Anterior cingulate cortex (tissue), 58 donors: ENCODE data around the gene CDYL2.

ENCODE experiments used
- DNase-seq, 58 donors: peaks; one replicate each; lab custom pipeline; 2025; lab: John Stamatoyannopoulos, UW

Gene CDYL2

GRCh38 chr16:80711406-80711805 is 93.0 kb downstream of the CDYL2 start:
- no peak for DNase-seq

DNA sequence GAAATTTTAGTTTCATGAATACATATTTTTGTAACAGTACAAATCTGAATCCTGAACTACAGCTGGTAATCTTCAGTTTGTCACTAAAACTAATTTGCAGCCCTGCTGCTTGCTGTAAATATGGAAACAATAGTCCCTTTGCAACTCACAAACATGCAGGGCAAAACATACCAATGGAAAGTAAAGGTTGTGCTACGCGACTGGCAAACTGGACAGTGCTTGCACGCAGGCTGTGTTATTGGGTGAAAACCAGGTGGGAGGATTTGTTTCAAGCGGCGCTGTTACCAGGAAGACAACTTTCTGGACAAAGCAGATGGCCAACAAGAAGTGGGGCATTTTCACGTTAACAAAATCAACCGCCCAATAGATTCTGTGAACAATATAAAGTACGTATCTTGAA is 93.5 kb downstream of the CDYL2 start:
- DNase-seq: peak in 2 of 58 donors; percentile 4 to 8

DNA sequence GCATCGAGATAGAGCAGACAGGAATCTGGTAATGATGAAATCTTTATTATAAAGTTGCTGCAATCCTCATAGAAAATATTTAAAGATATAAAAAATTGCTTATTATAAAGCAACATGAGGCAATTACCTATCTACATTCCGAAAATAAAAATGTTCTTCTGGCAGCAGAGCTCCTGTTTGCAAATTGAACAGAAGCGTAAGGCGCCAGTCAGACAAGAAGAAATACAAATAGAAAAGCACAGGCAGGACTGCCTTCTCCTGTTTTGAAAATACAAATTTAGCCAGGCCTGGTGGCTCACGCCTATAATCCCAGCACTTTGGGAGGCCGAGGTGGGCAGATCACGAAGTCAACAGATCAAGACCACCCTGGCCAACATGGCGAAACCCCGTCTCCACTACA is 95.6 kb downstream of the CDYL2 start:
- DNase-seq: no peak

DNA sequence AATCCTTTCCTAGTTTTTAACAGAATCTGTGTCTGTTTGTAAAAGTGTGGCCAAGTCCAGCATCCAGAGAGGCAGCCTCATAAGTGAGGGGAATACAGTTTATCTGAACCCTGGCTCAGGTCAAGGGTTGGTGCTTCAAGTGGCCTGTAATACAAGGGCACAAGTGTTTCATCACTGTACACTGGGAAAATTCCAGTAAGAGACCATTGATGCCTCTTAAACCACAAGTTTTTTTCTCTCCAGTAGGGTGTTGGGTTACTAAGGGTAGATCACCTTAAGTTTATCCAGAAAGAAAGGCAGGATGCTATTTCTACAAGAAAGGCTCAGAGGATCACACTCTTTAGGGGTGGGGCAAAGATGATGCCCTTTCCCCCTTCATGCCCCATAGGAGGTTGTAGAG is 96.7 kb downstream of the CDYL2 start:
- DNase-seq: no peak

DNA sequence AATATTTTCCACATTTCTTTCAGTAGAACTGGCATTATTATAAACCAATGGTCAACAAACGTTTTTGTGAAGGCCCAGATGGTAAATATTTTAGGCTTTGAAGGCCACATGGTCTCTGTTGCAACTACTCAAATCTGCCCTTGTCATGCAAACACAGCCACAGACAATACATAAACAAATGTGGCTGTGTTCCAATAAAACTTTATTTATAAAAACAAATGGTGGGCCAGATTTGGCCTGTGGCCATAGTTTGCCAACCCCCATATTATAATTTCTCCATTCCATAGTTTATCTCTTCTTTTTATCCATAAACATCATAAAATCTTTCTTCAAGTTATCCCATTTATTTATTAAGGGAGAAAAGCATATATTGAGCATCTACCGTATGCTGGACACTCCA is 98.8 kb downstream of the CDYL2 start:
- no peak for DNase-seq

GRCh38 chr16:80704751-80705505 is 99.5 kb downstream of the CDYL2 start:
- no peak for DNase-seq

GRCh38 chr16:80703131-80704071 is 101.0 kb downstream of the CDYL2 start:
- no peak for DNase-seq

GRCh38 chr16:80702696-80703095 is 101.7 kb downstream of the CDYL2 start:
- no peak for DNase-seq

DNA sequence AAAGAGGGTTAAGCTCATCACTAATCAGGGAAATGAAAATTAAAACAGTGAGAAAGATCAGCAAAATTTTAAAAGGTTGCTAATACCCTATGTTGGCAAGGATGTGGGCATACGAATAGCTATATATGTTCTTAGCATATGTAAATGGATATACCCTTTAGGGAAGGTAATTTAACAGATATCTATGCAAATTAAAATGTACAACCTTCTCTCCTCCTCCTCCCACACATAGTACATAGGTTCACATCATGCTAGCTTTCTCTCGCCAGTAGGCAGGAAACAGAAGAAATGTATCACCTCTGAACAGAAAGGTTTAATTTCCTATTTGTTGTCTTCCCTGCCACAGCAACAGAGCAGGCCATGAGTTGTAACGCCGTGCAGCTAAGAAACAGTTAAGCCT is 103.8 kb downstream of the CDYL2 start:
- no peak for DNase-seq

DNA sequence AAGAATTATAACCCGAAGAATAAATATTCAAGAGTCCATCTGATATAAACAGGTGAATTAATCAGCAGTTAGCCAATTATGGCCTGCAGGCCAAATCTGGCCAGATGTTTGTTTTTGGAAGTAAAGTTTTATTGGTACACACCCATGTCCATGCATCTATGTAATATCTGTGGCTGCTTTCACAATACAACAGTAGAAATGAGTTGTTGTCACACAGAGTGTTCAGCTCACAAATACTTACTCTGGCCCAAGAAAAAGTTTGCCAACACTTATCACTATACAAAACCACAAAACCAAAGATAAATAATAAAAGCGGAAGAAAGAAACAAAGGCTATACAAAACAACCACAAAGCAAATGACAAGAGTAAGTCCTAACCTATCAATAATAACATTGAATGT is 109.4 kb downstream of the CDYL2 start:
- no peak for DNase-seq

GRCh38 chr16:80693553-80693952 is 110.8 kb downstream of the CDYL2 start:
- DNase-seq: no peak

DNA sequence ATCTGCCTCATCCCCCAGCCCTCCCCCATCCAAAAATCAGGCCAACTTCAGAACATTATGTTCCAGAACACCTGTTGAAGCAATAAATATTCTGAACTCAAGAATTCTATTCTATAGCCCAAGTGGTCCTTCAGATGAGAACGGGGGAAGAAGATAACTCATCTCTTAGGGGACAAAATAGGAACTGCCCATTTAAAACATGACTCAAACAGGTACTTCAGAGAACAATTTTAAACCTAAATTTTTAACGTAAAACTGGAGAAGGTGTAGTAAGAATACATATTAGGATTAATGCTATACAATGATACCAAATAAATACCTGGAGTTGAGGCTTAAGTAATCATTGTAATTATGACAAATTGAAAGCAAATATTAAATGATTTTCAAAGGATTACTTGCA is 112.1 kb downstream of the CDYL2 start:
- DNase-seq: no peak

GRCh38 chr16:80691111-80691741 is 113.2 kb downstream of the CDYL2 start:
- no peak for DNase-seq

DNA sequence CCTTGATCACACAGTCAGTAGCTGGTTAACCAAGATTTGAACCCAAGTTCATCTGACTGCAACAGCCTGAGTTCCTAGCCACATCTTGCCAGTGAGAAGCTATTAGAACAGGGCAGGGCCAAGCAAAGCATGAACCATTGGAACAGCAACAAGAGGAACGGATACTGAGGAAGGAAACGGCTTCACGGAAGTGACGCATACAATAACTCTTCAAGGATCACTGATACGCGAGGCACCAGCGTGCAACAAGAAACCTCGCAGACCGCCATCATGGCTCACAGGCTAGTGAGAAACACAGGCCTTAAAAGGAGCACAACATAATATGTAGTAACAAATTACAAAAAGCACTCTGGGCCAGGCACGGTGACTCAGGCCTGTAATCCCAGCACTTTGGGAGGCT is 114.9 kb downstream of the CDYL2 start:
- DNase-seq: no peak

GRCh38 chr16:80687606-80688005 is 116.8 kb downstream of the CDYL2 start:
- DNase-seq: no peak

GRCh38 chr16:80684906-80685305 is 119.5 kb downstream of the CDYL2 start:
- DNase-seq: no peak

DNA sequence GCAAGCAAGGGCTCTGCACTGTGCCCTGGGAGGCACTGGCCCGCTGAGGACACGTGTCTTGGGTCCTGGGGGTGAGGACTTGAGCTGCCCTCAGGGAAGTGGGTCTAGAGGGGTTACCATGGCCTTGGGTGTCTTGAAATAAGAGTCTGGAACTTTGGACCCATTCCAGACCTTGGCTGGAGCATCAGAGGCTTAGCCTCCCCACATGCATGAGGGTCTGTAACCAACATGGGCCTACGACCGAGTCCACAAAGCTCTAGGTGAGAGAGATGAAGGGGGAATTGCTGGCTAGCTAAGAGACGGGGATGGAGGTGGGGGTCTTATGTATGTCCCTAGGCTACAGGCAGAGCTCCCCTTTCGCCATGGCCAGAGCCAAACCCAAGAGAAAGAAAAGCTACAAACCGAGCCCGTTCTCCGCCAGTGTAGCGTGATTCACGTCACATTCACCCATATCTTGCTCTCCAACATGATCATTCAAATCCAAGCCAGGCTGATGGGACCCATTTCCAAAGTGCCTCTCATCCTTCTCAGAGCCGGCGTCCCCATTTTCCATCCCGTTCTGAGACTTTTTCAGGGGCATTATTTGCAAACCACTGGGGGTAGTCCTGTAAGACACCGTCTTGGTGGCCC is 120.1 kb downstream of the CDYL2 start:
- no peak for DNase-seq

GRCh38 chr16:80683646-80684045 is 120.8 kb downstream of the CDYL2 start:
- no peak for DNase-seq

GRCh38 chr16:80682421-80683070 is 121.9 kb downstream of the CDYL2 start:
- peak in 28 of 58 donors; percentile 4 to 54 (median 14) for DNase-seq

- DNase-seq: no peak
Observed at GRCh38 chr16:80681436-80681835, 123.0 kb downstream of the CDYL2 start.
